Panc1 (cell line): ENCODE data around the gene MAP3K6.

Source experiments
- POLR2AphosphoS5 ChIP-seq: IDR thresholded peaks from 2 replicates; pipeline ENCODE4 v1.6.1; 2012; ENCODE audit warnings: mild to moderate bottlenecking, low read depth, low read length, moderate library complexity
- SIN3A ChIP-seq: IDR thresholded peaks from 2 replicates; pipeline ENCODE4 v1.6.1; 2012; ENCODE audit warnings: low read depth, mild to moderate bottlenecking, low read length, moderate library complexity, borderline replicate concordance; ENCODE audit not compliant: insufficient read depth
- TCF7L2 ChIP-seq: IDR thresholded peaks from 2 replicates; pipeline ENCODE4 v1.6.1; 2011; ENCODE audit warnings: mild to moderate bottlenecking, low read depth, low read length, inconsistent platforms
- TF ChIP-seq, protein P1 (sequence below): fragments of 450-650 bp; IDR thresholded peaks from 2 replicates; pipeline ENCODE4 v1.5.1; 2017; ENCODE audit warnings: mild to moderate bottlenecking
- TF ChIP-seq, protein P2 (sequence below), 2 experiments: IDR thresholded peaks; 2 replicates each; pipeline ENCODE4 v1.6.1; 2011 to 2012; ENCODE audit warnings: low read depth in 2 of 2, control low read depth in 1 of 2, low read length in 1 of 2, mild to moderate bottlenecking in 1 of 2, moderate library complexity in 1 of 2; ENCODE audit not compliant: insufficient read depth in 1 of 2

DNA sequence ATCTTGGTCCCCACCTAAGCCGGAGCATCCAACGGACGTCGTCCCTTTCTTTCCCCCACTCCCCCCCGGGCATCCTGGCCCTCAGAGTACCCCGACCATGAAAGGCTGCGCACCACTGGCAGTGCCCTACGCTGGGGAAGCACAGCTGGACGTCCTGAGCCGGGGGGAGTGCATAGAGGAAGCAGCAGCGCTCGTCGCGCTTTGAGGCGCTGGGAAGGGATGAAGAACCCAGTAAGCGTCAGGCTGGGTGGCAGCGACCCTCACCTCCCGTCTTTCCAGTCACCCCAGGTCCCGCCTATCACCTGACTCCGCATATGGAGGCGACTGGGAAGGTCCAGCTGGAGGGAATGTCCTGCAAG lies 5.7 kb downstream of the MAP3K6 start:
- TF ChIP-seq, protein P1, sequence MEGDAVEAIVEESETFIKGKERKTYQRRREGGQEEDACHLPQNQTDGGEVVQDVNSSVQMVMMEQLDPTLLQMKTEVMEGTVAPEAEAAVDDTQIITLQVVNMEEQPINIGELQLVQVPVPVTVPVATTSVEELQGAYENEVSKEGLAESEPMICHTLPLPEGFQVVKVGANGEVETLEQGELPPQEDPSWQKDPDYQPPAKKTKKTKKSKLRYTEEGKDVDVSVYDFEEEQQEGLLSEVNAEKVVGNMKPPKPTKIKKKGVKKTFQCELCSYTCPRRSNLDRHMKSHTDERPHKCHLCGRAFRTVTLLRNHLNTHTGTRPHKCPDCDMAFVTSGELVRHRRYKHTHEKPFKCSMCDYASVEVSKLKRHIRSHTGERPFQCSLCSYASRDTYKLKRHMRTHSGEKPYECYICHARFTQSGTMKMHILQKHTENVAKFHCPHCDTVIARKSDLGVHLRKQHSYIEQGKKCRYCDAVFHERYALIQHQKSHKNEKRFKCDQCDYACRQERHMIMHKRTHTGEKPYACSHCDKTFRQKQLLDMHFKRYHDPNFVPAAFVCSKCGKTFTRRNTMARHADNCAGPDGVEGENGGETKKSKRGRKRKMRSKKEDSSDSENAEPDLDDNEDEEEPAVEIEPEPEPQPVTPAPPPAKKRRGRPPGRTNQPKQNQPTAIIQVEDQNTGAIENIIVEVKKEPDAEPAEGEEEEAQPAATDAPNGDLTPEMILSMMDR: no peak
- TF ChIP-seq POLR2AphosphoS5: no peak
- TF ChIP-seq TCF7L2: no peak
- TF ChIP-seq SIN3A: no peak
- TF ChIP-seq, protein P2, sequence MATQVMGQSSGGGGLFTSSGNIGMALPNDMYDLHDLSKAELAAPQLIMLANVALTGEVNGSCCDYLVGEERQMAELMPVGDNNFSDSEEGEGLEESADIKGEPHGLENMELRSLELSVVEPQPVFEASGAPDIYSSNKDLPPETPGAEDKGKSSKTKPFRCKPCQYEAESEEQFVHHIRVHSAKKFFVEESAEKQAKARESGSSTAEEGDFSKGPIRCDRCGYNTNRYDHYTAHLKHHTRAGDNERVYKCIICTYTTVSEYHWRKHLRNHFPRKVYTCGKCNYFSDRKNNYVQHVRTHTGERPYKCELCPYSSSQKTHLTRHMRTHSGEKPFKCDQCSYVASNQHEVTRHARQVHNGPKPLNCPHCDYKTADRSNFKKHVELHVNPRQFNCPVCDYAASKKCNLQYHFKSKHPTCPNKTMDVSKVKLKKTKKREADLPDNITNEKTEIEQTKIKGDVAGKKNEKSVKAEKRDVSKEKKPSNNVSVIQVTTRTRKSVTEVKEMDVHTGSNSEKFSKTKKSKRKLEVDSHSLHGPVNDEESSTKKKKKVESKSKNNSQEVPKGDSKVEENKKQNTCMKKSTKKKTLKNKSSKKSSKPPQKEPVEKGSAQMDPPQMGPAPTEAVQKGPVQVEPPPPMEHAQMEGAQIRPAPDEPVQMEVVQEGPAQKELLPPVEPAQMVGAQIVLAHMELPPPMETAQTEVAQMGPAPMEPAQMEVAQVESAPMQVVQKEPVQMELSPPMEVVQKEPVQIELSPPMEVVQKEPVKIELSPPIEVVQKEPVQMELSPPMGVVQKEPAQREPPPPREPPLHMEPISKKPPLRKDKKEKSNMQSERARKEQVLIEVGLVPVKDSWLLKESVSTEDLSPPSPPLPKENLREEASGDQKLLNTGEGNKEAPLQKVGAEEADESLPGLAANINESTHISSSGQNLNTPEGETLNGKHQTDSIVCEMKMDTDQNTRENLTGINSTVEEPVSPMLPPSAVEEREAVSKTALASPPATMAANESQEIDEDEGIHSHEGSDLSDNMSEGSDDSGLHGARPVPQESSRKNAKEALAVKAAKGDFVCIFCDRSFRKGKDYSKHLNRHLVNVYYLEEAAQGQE (IDR thresholded peaks at IDR 0.05; ENCODE audit: insufficient read depth in 1 of 2, low read depth in 2 of 2, low read length in 1 of 2): no peak
